Measurements from ENCODE around the gene VAV2.

DNA sequence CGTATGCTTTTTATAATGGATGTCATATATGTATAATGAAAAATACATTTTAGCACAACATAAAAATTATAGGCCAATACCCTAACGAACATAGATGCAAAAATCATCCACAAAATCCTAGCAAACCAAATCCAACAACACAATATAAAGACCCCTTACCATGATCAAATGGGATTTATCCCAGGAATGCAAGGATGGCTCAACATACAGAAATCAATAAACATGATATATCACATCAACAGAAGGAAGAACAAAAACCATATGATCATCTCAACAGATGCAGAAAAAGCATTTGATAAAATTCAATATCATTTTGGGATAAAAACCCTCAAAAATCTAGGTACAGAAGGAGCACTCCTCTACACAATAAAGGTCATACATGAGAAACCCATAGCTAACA lies 27.7 kb downstream of the VAV2 start:
- TF ChIP-seq CTCF (conservative IDR thresholded peaks at IDR 0.05; ENCODE audit: low read length) (no peak), EZH2phosphoT487 (IDR thresholded peaks at IDR 0.05; ENCODE audit: borderline replicate concordance, low read depth, low read length) (no peak)
